Heart left ventricle (tissue), 16 donors: Measurements from ENCODE around the gene DAZ1. TPM values are rescaled to one million over a fixed set of nuclear protein-coding genes. Genes with fewer than 3 reads are reported as not detected.
"Not testable (repeated sequence)": the region's sequence is repeated elsewhere in the genome, so short reads cannot be mapped to it uniquely, and the experiment has no call there.

Experiments
- ATAC-seq, 4 donors: fragments of 200-7000 bp; cut with Tn5 transposase; one replicate each; pipeline ENCODE4 v1.9.1; 2020 to 2022; ENCODE audit warnings: moderate library complexity in 4 of 4, mild to moderate bottlenecking in 3 of 4, moderate number of reproducible peaks in 1 of 4
- DNase-seq, 5 donors: peaks; one replicate each; pipeline ENCODE4 v3.0.0-alpha.2; 2020
- H3K27ac ChIP-seq, 12 donors: fragments of 200-600 bp; sonication (generic) in 4 of 12; one replicate each; pipeline versions ENCODE4 v1.5.0 to v1.8.0; 2016 to 2022; ENCODE audit warnings: mild to moderate bottlenecking in 2 of 12
- H3K27me3 ChIP-seq, 9 donors: fragments of 200-600 bp; sonication (generic) in 2 of 9; one replicate each; pipeline versions ENCODE4 v1.5.1 to v1.8.0; 2016 to 2022; ENCODE audit warnings: mild to moderate bottlenecking in 3 of 9
- H3K36me3 ChIP-seq, 9 donors: fragments of 200-600 bp; sonication (generic) in 2 of 9; one replicate each; pipeline versions ENCODE4 v1.5.0 to v1.8.0; 2018 to 2022; ENCODE audit warnings: mild to moderate bottlenecking in 2 of 9
- H3K4me1 ChIP-seq, 12 donors: fragments of 200-600 bp; sonication (generic) in 4 of 12; one replicate each; pipeline versions ENCODE4 v1.5.0 to v1.8.0; 2016 to 2022; ENCODE audit warnings: mild to moderate bottlenecking in 3 of 12
- H3K4me3 ChIP-seq, 12 donors: fragments of 200-600 bp; sonication (generic) in 4 of 12; one replicate each; pipeline versions ENCODE4 v1.5.0 to v1.8.0; 2017 to 2022; ENCODE audit warnings: mild to moderate bottlenecking in 9 of 12, moderate library complexity in 4 of 12
- H3K9me3 ChIP-seq, 12 donors: fragments of 200-600 bp; sonication (generic) in 4 of 12; one replicate each; pipeline versions ENCODE4 v1.5.0 to v1.8.0; 2016 to 2022; ENCODE audit warnings: mild to moderate bottlenecking in 1 of 12
- whole genome bisulfite sequencing, 4 donors: extraction: QIAGEN DNeasy Blood & Tissue Kit in 2 of 4; methylation state at CpG; one replicate each; pipeline versions ENCODE4 v1.1.5 to v1.1.7; 2013 to 2018; 5-methylcytosine and 5-hydroxymethylcytosine counted together
- intact Hi-C, 10 donors: fragments of 100-400 bp; cut with DNase I; formaldehyde crosslinking; loops; one replicate each; pipeline versions ENCODE4 v1.11.1 to v1.14.2; 2022
- long read RNA-seq, 3 donors: library from polyadenylated mRNA; unstranded; transcript quantifications; one replicate each; pipeline ENCODE4 v2.0.0, GENCODE V29; 2020 to 2021
- polyA plus RNA-seq, 2 donors: library from polyadenylated mRNA; stranded (reverse); fragments of 200-250 nt; gene quantifications; one replicate each; pipeline ENCODE4 v1.2.3, GENCODE V29; 2013
- total RNA-seq, 9 donors: library from RNA; depleted of rRNA in 2 of 9; stranded (reverse); fragments of >200 nt in 2 of 9; fragmentation: NEBNext Ultra II Directional in 3 of 9; extraction: Animal tissue kit (Norgen Biotek cat#: 25700) in 3 of 9; gene quantifications; one replicate each; pipeline versions ENCODE4 v1.1.0 to v1.2.4, GENCODE V29; 2016 to 2023
- donor health status: ischemic (EF 13 %, LVEDD 7.1; RV severe dilation, severe dysfunction).
- donor health status: healthy with polysubstance abuse.
- donor health status: DM: no; HTN: yes; CAD: no.
- donor health status: DM: no; HTN: no; CAD: no.
- donor health status: ischemic (EF 25% LVEDD 6.9; RV normal size, moderate dysfunction).
- donor health status: ischemic (EF 25% LVEDD 5.7; RV mildly dilated, moderate dysfunction).
- donor health status: healthy.
- donor health status: DM: yes; HTN: yes; CAD: no.
- donor health status: ischemic (EF 35%, LVEDD 5.7; RV mildly dilated, moderate dysfunction).
- donor health status: nonischemic (EF 11% LVEDD 7.7; RV severe dilation, severe dysfunction).
- donor health status: DM: yes; HTN: yes; CAD: no.
- donor health status: PGD.
- donor health status: ischemic (EF 29% LVEDD 5.4; RV normal size, mild dysfunction).
- donor health status: nonischemic (EF 23%, LVEDD 6.1; RV moderate dilation, normal function).

The DAZ1 gene
- total RNA-seq (not detected), polyA plus RNA-seq (under 1 TPM in 1 of 2 donors, not detected in 1; 0.03 TPM)
- long read RNA-seq, donor 1: 0 reads
- long read RNA-seq, donor 2: 0 reads
- long read RNA-seq, donor 3: 0 reads

DNA sequence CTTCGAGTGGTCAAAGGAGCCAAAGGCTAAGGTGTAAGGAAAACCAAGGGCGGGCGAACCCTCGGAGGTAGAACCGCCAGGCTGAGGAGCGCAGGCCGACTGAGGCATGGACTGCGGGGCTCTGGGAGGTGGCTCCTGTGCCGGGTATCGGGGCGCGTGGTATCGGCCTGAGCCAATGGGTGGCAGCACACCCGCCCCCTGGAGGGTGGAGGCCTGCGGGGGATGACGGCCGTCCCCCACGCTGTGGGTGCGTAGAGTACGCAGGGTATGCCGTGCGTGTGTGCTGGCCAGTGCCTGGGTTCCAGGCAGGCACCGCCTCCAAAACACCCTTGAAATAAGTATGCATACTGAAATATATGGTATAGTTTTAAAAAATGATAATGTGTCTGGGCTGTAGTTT, at the start of gene DAZ1:
DAZ1 (minus strand) TSS at position 101 of the 400 bp plus-strand sequence. CDS start 208 bp downstream, outside the sequence.
- H3K36me3 ChIP-seq, H3K27me3 ChIP-seq, intact Hi-C loops, DNase-seq, H3K9me3 ChIP-seq, H3K27ac ChIP-seq, ATAC-seq, H3K4me1 ChIP-seq, H3K4me3 ChIP-seq: not testable (repeated sequence)
- WGBS, 4 donors: no CpG with 5 or more reads among the region's 23 CpGs

- H3K9me3 ChIP-seq, H3K4me1 ChIP-seq, H3K27ac ChIP-seq, DNase-seq, ATAC-seq, H3K27me3 ChIP-seq, intact Hi-C loops, H3K36me3 ChIP-seq, H3K4me3 ChIP-seq: not testable (repeated sequence)
- no CpG with 5 or more reads among the region's 23 CpGs for whole genome bisulfite sequencing, 4 donors
Measured at GRCh38 chrY:23219233-23219632, 20.4 kb upstream of the DAZ1 start, which contains the start of gene DAZ2. TSS of gene DAZ2 (plus strand) at chrY:23219533. CDS start at chrY:23219741, 208 bp downstream.

- ATAC-seq, DNase-seq: not testable (repeated sequence)
Measured at GRCh38 chrY:23210681-23211080, 11.9 kb upstream of the DAZ1 start.

GRCh38 chrY:23209802-23210495, 11.1 kb upstream of the DAZ1 start:
- ATAC-seq, DNase-seq, H3K27ac ChIP-seq, H3K36me3 ChIP-seq, H3K27me3 ChIP-seq, H3K4me3 ChIP-seq, intact Hi-C loops, H3K4me1 ChIP-seq, H3K9me3 ChIP-seq: not testable (repeated sequence)
- WGBS, 4 donors: no CpG with 5 or more reads among the region's 4 CpGs

More at GRCh38 chrY:23210681-23211080, 11.9 kb upstream of the DAZ1 start:
- H3K27ac ChIP-seq, H3K9me3 ChIP-seq, H3K36me3 ChIP-seq, H3K4me3 ChIP-seq, intact Hi-C loops, H3K27me3 ChIP-seq, H3K4me1 ChIP-seq: not testable (repeated sequence)
- WGBS, 4 donors: no CpG with 5 or more reads among the region's 4 CpGs

DNA sequence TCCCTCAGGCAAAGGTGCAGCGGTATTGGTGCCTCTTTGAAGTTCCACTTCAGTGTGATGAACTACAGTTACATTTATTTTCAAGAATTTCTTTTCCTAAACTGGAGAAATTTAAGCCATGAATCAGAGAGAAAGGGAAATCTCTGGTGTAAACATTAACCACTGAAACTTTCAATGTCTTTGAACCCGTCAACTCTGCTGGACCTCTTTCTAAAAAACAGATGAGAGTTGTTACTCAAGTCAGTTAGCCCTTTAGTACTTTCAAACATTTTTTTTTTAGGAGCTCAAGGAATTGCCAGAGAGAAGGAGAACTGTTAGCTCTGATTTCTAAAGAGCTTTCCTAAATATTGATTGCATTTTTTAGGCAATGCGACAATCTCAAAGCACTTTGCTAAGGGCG, 8.6 kb upstream of the DAZ1 start:
- no CpG with 5 or more reads among the region's 4 CpGs for WGBS, 4 donors
- intact Hi-C loops, H3K36me3 ChIP-seq, H3K27me3 ChIP-seq, ATAC-seq, H3K9me3 ChIP-seq, H3K27ac ChIP-seq, DNase-seq, H3K4me3 ChIP-seq, H3K4me1 ChIP-seq: not testable (repeated sequence)

Other genes starting within 250 kb of the DAZ1 start
- gene BPY2, start 214.7 kb downstream of the DAZ1 start, total RNA-seq: not detected
- gene BPY2, start 214.7 kb downstream of the DAZ1 start, polyA plus RNA-seq: not detected
- not detected for gene DAZ2, start 20.5 kb upstream of the DAZ1 start, total RNA-seq
- not detected for gene DAZ2, start 20.5 kb upstream of the DAZ1 start, polyA plus RNA-seq